GM12878 (cell line): ENCODE measurements around the gene PRICKLE4. TPM values are rescaled to one million over a fixed set of nuclear protein-coding genes. Genes with fewer than 3 reads are reported as not detected.
A peak's percentile ranks its signal among the peaks of the same experiment; 100 is the strongest.

Experiments
- ATAC-seq: fragments of 200-7000 bp; cut with Tn5 transposase; 3 replicates; pipeline ENCODE4 v1.9.1; 2020; ENCODE audit warnings: mild to moderate bottlenecking, moderate library complexity
- BruUV-seq: library from RNA; stranded (reverse); fragments of 400-500 nt; replicated peaks from 2 replicates; lab custom pipeline; 2021; lab: Mats Ljungman, UMichigan
- CTCF ChIA-PET: fragments of 300-600 bp; sonication (Branson Sonifier 250); formaldehyde crosslinking; extraction: SDS; loops from one replicate; lab custom pipeline; 2021; ENCODE audit warnings: inconsistent platforms; lab: Yijun Ruan, JAX
- POLR2A ChIA-PET: fragments of 350-600 bp; formaldehyde crosslinking; extraction: SDS; loops from one replicate; lab custom pipeline; 2021; ENCODE audit warnings: inconsistent platforms; lab: Charles Lee
- RAD21 ChIA-PET: fragments of 300-600 bp; sonication (Branson Sonifier 250); formaldehyde crosslinking; loops from one replicate; lab custom pipeline; 2023; ENCODE audit warnings: antibody characterized with exemption; ENCODE audit not compliant: unreplicated experiment; lab: Charles Lee
- SMC1A ChIA-PET: fragments of 300-600 bp; sonication (Branson Sonifier 250); formaldehyde crosslinking; loops from one replicate; lab custom pipeline; 2023; ENCODE audit not compliant: unreplicated experiment, uncharacterized antibody; lab: Charles Lee
- DNase-seq: peaks from one replicate; pipeline ENCODE4 v3.0.0-alpha.2; 2011; ENCODE audit warnings: low read depth, low spot score
- FAIRE-seq: peaks from 3 replicates; lab custom pipeline; 2011; peaks lifted over from hg19 to GRCh38; lab: Jason Lieb, UNC
- H2AFZ ChIP-seq: 2 replicates; pipeline ENCODE4 v1.6.0; 2011; ENCODE audit warnings: low read depth, low read length, control low read depth; ENCODE audit not compliant: control insufficient read depth
- H3K27ac ChIP-seq: 2 replicates; pipeline ENCODE4 v1.5.1; 2011; ENCODE audit warnings: control low read depth; ENCODE audit not compliant: control insufficient read depth, insufficient read depth
- H3K27me3 ChIP-seq, 2 experiments: replicated peaks in 1 of 2; 2 replicates each; pipeline versions ENCODE4 v1.6.0 to v1.6.1; 2011; ENCODE audit warnings: low read length in 1 of 2; ENCODE audit not compliant: control insufficient read depth in 2 of 2, insufficient read depth in 2 of 2
- H3K36me3 ChIP-seq, 2 experiments: 2 replicates each; pipeline ENCODE4 v1.5.1; 2011; ENCODE audit warnings: low read length in 1 of 2; ENCODE audit not compliant: control insufficient read depth in 2 of 2, insufficient read depth in 2 of 2
- H3K4me1 ChIP-seq: 2 replicates; pipeline ENCODE4 v1.6.1; 2011; ENCODE audit warnings: mild to moderate bottlenecking, low read length, moderate library complexity, mixed read lengths; ENCODE audit not compliant: control insufficient read depth, insufficient read depth
- H3K4me2 ChIP-seq: 2 replicates; pipeline ENCODE4 v1.6.0; 2011; ENCODE audit warnings: control low read depth; ENCODE audit not compliant: control insufficient read depth, insufficient read depth
- H3K4me3 ChIP-seq: fragments of 200-600 bp; sonication (generic); 2 replicates; pipeline ENCODE4 v1.5.1; 2016
- H3K79me2 ChIP-seq: 2 replicates; pipeline ENCODE4 v1.6.0; 2011; ENCODE audit warnings: low read length; ENCODE audit not compliant: control insufficient read depth, insufficient read depth
- H3K9ac ChIP-seq: 2 replicates; pipeline ENCODE4 v1.8.0; 2011; ENCODE audit warnings: low read length, control low read depth, mixed read lengths; ENCODE audit not compliant: control insufficient read depth, insufficient read depth
- H3K9me3 ChIP-seq: replicated peaks from 3 replicates; pipeline ENCODE4 v1.5.1; 2011; ENCODE audit warnings: mild to moderate bottlenecking, low read length; ENCODE audit not compliant: control insufficient read depth, insufficient read depth
- H4K20me1 ChIP-seq: 2 replicates; pipeline ENCODE4 v1.6.0; 2011; ENCODE audit not compliant: control insufficient read depth, insufficient read depth
- CREB1 ChIP-seq: IDR thresholded peaks from 2 replicates; pipeline ENCODE4 v1.6.1; 2012; ENCODE audit warnings: low read depth, mild to moderate bottlenecking, inconsistent platforms
- EP300 ChIP-seq, 2 experiments: fragments of 150-350 bp in 1 of 2; IDR thresholded peaks; 2 replicates each; pipeline ENCODE4 v1.6.1; 2011 to 2012; ENCODE audit warnings: low read depth in 2 of 2, low read length in 2 of 2, borderline replicate concordance in 1 of 2, improper control_type of control experiment in 1 of 2, inconsistent platforms in 1 of 2; ENCODE audit not compliant: control insufficient read depth in 1 of 2
- HCFC1 ChIP-seq: fragments of 150-350 bp; IDR thresholded peaks from 2 replicates; pipeline ENCODE4 v1.6.1; 2014; ENCODE audit warnings: low read length
- IRF4 ChIP-seq: IDR thresholded peaks from 2 replicates; pipeline ENCODE4 v1.6.1; 2011; ENCODE audit warnings: low read depth, low read length
- LARP7 ChIP-seq: fragments of 450-650 bp; IDR thresholded peaks from 2 replicates; pipeline ENCODE4 v1.6.1; 2017; ENCODE audit warnings: mild to moderate bottlenecking
- NBN ChIP-seq: fragments of 450-650 bp; IDR thresholded peaks from 2 replicates; pipeline ENCODE4 v1.6.1; 2016
- NR2F1 ChIP-seq: fragments of 450-650 bp; conservative IDR thresholded peaks from 2 replicates; pipeline ENCODE4 v1.6.1; 2017; ENCODE audit warnings: mild to moderate bottlenecking
- PAX5 ChIP-seq: IDR thresholded peaks from 2 replicates; pipeline ENCODE4 v1.6.1; 2011; ENCODE audit warnings: low read depth, low read length, borderline replicate concordance
- POU2F2 ChIP-seq: IDR thresholded peaks from 3 replicates; pipeline ENCODE4 v1.6.1; 2011; ENCODE audit warnings: low read depth, mild to moderate bottlenecking, low read length, borderline replicate concordance
- RELA ChIP-seq: fragments of 450-650 bp; IDR thresholded peaks from 2 replicates; pipeline ENCODE4 v1.8.0; 2014; ENCODE audit warnings: borderline replicate concordance; ENCODE audit not compliant: partially characterized antibody
- SIX5 ChIP-seq: IDR thresholded peaks from 2 replicates; pipeline ENCODE4 v1.6.1; 2011; ENCODE audit warnings: mild to moderate bottlenecking, low read depth, low read length, moderate library complexity; ENCODE audit not compliant: severe bottlenecking
- SMARCA5 ChIP-seq: fragments of 450-650 bp; IDR thresholded peaks from 2 replicates; pipeline ENCODE4 v1.6.1; 2017; ENCODE audit warnings: mild to moderate bottlenecking
- SREBF1 ChIP-seq: IDR thresholded peaks from 2 replicates; pipeline ENCODE4 v1.6.1; 2012; ENCODE audit warnings: mild to moderate bottlenecking, low read length
- ZNF592 ChIP-seq: fragments of 450-650 bp; IDR thresholded peaks from 2 replicates; pipeline ENCODE4 v1.6.1; 2017; ENCODE audit warnings: mild to moderate bottlenecking, moderate library complexity
- WGBS: methylation state at CpG from one replicate; pipeline ENCODE4 v1.1.6; 2016; ENCODE audit warnings: low lambda C conversion rate; ENCODE audit not compliant: insufficient replicate concordance, insufficient coverage; ENCODE audit errors: missing lambda C conversion rate; 5-methylcytosine and 5-hydroxymethylcytosine counted together
- in situ Hi-C: fragments of 300-500 bp; cut with MboI; formaldehyde crosslinking; loops from 9 replicates; pipeline ENCODE4 v1.14.3; 2018; ENCODE audit warnings: mixed read lengths
- intact Hi-C: fragments of 100-400 bp; cut with micrococcal nuclease; formaldehyde crosslinking; loops from one replicate; pipeline ENCODE4 v1.14.2; 2022; ENCODE audit not compliant: unreplicated experiment
- polyA plus RNA-seq, 11 experiments: library from polyadenylated mRNA; depleted of rRNA in 4 of 11; unstranded in 6 of 11; stranded (reverse) in 5 of 11; fragments of >200 nt; fragmentation: Nextera tagmentation in 4 of 11; fragmentation: Illumina TruSeq in 1 of 11; extraction: Ambion mirVana in 4 of 11; extraction: Trizol in 1 of 11; gene quantifications; 1 replicate in 1 of 11; 2 replicates in 10 of 11; pipeline versions ENCODE4 v1.2.1 to v1.2.3, GENCODE V29; 2011 to 2016; ENCODE audit warnings: inconsistent platforms in 2 of 11, missing spikeins in 2 of 11, low read depth in 1 of 11
- total RNA-seq, 4 experiments: library from RNA; depleted of rRNA in 3 of 4; stranded (reverse); fragments of >200 nt in 3 of 4; fragmentation: Illumina TruSeq in 1 of 4; extraction: Trizol in 1 of 4; gene quantifications; 2 replicates each; pipeline versions ENCODE4 v1.2.1 to v1.2.3, GENCODE V29; 2013 to 2021
- TF ChIP-seq, protein P1 (sequence below): IDR thresholded peaks from 2 replicates; pipeline ENCODE4 v1.6.1; 2012; ENCODE audit warnings: low read length, inconsistent platforms
- TF ChIP-seq, protein P2 (sequence below): fragments of 450-650 bp; conservative IDR thresholded peaks from 2 replicates; pipeline ENCODE4 v1.6.1; 2017; ENCODE audit warnings: mild to moderate bottlenecking, moderate library complexity

Gene PRICKLE4
- total and polyA plus RNA-seq, 10 of the 15 experiments (the other 5 are each of a cell fraction or from before 2014, with no cell fraction given): 0.33 to 0.85 (median 0.35) TPM; not detected in 7

GRCh38 chr6:41779788-41780550 is 613 bp upstream of the PRICKLE4 start, which contains the start of gene FRS3:
FRS3 (minus strand) TSS chr6:41779900; CDS start chr6:41776987, 2,913 bp downstream.
- Histone ChIP-seq H3K9ac (peak within 1 kb of the TSS; percentile 72), H3K36me3 (peaks cover 0 to 3% of the 10 kb centered on the region in 2 experiments; a peak in 1 of 4 replicates), H3K4me2 (peak within 1 kb of the TSS; percentile 98), H2AFZ (peak within 1 kb of the TSS; percentile 88), H3K79me2 (no peaks in the 10 kb centered on the region), H3K4me1 (peaks cover 18% of the 10 kb centered on the region), H3K4me3 (peak within 1 kb of the TSS; percentile 74), H3K27ac (no peak within 1 kb of the TSS), H4K20me1 (no peaks in the 10 kb centered on the region), H3K9me3 (no peaks in the 10 kb centered on the region), H3K27me3 (no peaks in the 10 kb centered on the region)
- BruUV-seq: no TSS peak
- DNase-seq (peak; percentile 78), FAIRE-seq (peak; percentile 89), ATAC-seq (peak; percentile 95)
- ChIA-PET CTCF (interaction anchor here (0.7 to 8.3 kb wide), 2 partner anchors 97 to 264 kb away, joined by 3 to 141 read pairs; no protein-coding TSS in a partner anchor), RAD21 (interaction anchor here (0.6 to 1.9 kb wide), 7 partner anchors 34 to 266 kb away, joined by 3 to 9 read pairs (median 4); no protein-coding TSS in a partner anchor), POLR2A (interaction anchor here (0.6 kb wide), 1 partner anchor 167 kb away, joined by 3 read pairs; no protein-coding TSS in a partner anchor), SMC1A (interaction anchor here (0.6 kb wide), 1 partner anchor 265 kb away, joined by 3 read pairs; no protein-coding TSS in a partner anchor)
- in situ Hi-C loops (no loop called here), intact Hi-C loops (loop anchor here (1.0 to 5.0 kb wide), 5 partner anchors 73 to 432 kb away; no protein-coding TSS in a partner anchor)
- under 1% methylated on average over 42 of the region's 73 CpGs for WGBS
- TF ChIP-seq POU2F2: peak; percentile 33; the same call in 1 of the 3 replicates
- TF ChIP-seq, protein P1, sequence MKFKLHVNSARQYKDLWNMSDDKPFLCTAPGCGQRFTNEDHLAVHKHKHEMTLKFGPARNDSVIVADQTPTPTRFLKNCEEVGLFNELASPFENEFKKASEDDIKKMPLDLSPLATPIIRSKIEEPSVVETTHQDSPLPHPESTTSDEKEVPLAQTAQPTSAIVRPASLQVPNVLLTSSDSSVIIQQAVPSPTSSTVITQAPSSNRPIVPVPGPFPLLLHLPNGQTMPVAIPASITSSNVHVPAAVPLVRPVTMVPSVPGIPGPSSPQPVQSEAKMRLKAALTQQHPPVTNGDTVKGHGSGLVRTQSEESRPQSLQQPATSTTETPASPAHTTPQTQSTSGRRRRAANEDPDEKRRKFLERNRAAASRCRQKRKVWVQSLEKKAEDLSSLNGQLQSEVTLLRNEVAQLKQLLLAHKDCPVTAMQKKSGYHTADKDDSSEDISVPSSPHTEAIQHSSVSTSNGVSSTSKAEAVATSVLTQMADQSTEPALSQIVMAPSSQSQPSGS: no peak
- TF ChIP-seq CREB1: peak; percentile 71
- TF ChIP-seq SREBF1: peak; percentile 47; the same call in 1 of the 2 replicates
- peak; percentile 96 for TF ChIP-seq NR2F1
- TF ChIP-seq RELA: peak; percentile 92
- peak; percentile 86 for TF ChIP-seq ZNF592
- peak; percentile 41 for TF ChIP-seq SIX5
- no peak for TF ChIP-seq IRF4
- TF ChIP-seq, protein P2, sequence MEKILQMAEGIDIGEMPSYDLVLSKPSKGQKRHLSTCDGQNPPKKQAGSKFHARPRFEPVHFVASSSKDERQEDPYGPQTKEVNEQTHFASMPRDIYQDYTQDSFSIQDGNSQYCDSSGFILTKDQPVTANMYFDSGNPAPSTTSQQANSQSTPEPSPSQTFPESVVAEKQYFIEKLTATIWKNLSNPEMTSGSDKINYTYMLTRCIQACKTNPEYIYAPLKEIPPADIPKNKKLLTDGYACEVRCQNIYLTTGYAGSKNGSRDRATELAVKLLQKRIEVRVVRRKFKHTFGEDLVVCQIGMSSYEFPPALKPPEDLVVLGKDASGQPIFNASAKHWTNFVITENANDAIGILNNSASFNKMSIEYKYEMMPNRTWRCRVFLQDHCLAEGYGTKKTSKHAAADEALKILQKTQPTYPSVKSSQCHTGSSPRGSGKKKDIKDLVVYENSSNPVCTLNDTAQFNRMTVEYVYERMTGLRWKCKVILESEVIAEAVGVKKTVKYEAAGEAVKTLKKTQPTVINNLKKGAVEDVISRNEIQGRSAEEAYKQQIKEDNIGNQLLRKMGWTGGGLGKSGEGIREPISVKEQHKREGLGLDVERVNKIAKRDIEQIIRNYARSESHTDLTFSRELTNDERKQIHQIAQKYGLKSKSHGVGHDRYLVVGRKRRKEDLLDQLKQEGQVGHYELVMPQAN: peak; percentile 41; the same call in 1 of the 2 replicates
- TF ChIP-seq LARP7: peak; percentile 44; the same call in 1 of the 2 replicates
- TF ChIP-seq EP300 (IDR thresholded peaks at IDR 0.05; ENCODE audit: borderline replicate concordance in 1 of 2, control insufficient read depth in 1 of 2, low read depth in 2 of 2, low read length in 2 of 2): 0 out of 4 replicates have a peak, but pooled peaks of 1 of the 2 experiments have one; percentile 30
- TF ChIP-seq SMARCA5: peak; percentile 49; the same call in 1 of the 2 replicates
- TF ChIP-seq PAX5: no peak
- peak; percentile 74 for TF ChIP-seq HCFC1
- peak; percentile 62 for TF ChIP-seq NBN
